ENCODE results near the gene KMT2C.

- TF ChIP-seq POLR2AphosphoS5 (IDR thresholded peaks at IDR 0.05; ENCODE audit: low read depth, low read length) (no peak), SPI1 (IDR thresholded peaks at IDR 0.05; ENCODE audit: low read depth, low read length) (no peak), POLR2A (IDR thresholded peaks at IDR 0.05; ENCODE audit: low read depth, low read length) (no peak), TAF1 (IDR thresholded peaks at IDR 0.05; ENCODE audit: low read depth, low read length) (no peak), POU2F2 (IDR thresholded peaks at IDR 0.05; ENCODE audit: low read depth, low read length) (no peak)
Observed at GRCh38 chr7:152451356-152451755, 15.6 kb upstream of the KMT2C start.

Data from GM12891 (cell line).